Activated naive CD8-positive, alpha-beta T cell treated with anti-CD3 and anti-CD28 coated beads, Interleukin-2, amount 10 ng/mL, durations not matched to agents 7 days and 5 days (primary cell): Measurements from ENCODE around the gene NRXN3. TPM values are rescaled to one million over a fixed set of nuclear protein-coding genes. Genes with fewer than 3 reads are reported as not detected.

Source experiments
- ATAC-seq: fragments of 150-1000 bp; cut with Tn5 transposase; one replicate; pipeline ENCODE4 v1.10.0; 2021; ENCODE audit warnings: low read depth, moderate library complexity
- POLR2A ChIA-PET: fragments of 350-600 bp; sonication (Branson Sonifier 250); formaldehyde crosslinking; loops from one replicate; lab custom pipeline; 2021; ENCODE audit warnings: antibody characterized with exemption; lab: Charles Lee
- DNase-seq: peaks from one replicate; pipeline ENCODE4 v3.0.0; 2021
- H3K27ac Mint-ChIP-seq: one replicate; pipeline ENCODE4 v1.8.0; 2022; ENCODE audit warnings: mild to moderate bottlenecking, mixed read lengths
- H3K27me3 Mint-ChIP-seq: one replicate; pipeline ENCODE4 v1.8.0; 2022; ENCODE audit warnings: mild to moderate bottlenecking, moderate library complexity, mixed read lengths
- H3K36me3 Mint-ChIP-seq: one replicate; pipeline ENCODE4 v1.8.0; 2021; ENCODE audit warnings: mild to moderate bottlenecking, mixed read lengths
- H3K4me1 Mint-ChIP-seq: one replicate; pipeline ENCODE4 v1.8.0; 2021; ENCODE audit warnings: mixed read lengths
- H3K4me3 Mint-ChIP-seq: one replicate; pipeline ENCODE4 v1.8.0; 2022; ENCODE audit warnings: mild to moderate bottlenecking, moderate library complexity, mixed read lengths
- H3K9me3 Mint-ChIP-seq: one replicate; pipeline ENCODE4 v1.8.0; 2021; ENCODE audit warnings: mixed read lengths
- total RNA-seq, 2 experiments: library from RNA; stranded (reverse); gene quantifications; one replicate each; pipeline ENCODE4 v1.2.3, GENCODE V29; 2021

The NRXN3 gene
- total RNA-seq, 2 experiments from 2014 or later, result not detected

DNA sequence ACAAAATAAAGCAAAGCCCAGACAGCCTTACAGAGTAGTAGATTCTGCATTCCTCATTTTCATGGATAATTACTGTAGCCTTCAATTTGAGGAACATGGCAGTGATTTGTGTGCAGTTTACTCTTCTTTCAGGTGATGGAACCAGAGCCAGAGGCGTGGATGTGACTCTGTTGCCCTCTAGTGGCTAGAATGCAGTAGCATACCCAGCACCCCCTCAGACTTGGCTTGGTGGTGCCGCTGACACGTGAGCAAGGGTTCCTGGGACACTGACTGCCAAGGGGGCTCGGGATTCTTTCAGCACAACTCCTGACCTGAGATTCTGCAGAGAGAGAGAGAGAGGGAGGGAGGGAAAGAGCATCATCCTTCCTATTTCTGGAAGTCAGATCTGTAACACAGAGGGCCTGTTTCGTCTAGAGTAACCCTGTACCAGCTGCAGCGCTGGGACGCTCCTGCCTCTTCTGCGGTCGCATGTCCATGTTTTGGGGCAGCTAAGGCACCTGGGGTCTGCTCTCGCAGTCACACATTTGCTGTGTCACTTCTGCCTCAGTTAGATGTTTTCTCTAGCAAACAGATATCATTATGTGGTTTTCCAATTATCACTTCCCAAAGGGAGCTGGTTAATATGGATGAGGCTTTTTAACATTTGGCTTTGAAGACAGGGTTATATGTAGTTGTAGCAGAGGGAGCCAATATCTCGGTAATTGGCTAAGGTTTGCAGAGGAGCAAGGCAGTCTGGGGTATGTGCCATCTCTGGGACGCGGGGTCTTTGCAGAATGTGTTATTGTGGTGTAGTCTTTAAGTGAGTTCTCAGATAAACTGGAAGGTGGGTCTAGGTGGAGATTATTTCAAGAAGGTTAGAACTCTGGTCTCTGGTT lies 428.1 kb downstream of the NRXN3 start:
- H3K4me3 Mint-ChIP-seq, result no peak overlapping the region
- H3K36me3 Mint-ChIP-seq, result no peaks in the 10 kb centered on the region
- peak; percentile 39 for DNase-seq
- ATAC-seq, result peak; percentile 72
- H3K4me1 Mint-ChIP-seq, result no peaks in the 10 kb centered on the region
- no peaks in the 10 kb centered on the region for H3K9me3 Mint-ChIP-seq
- POLR2A ChIA-PET, result no interaction called here
- H3K27ac Mint-ChIP-seq, result no peak overlapping the region
- peaks cover 2% of the 10 kb centered on the region for H3K27me3 Mint-ChIP-seq

- DNase-seq (no peak), ATAC-seq (no peak)
- Mint-ChIP-seq H3K9me3 (no peaks in the 10 kb centered on the region), H3K27me3 (peaks cover 2% of the 10 kb centered on the region), H3K4me3 (no peak overlapping the region), H3K4me1 (peaks cover 3% of the 10 kb centered on the region), H3K36me3 (no peaks in the 10 kb centered on the region), H3K27ac (no peak overlapping the region)
- POLR2A ChIA-PET, result no interaction called here
Measured at GRCh38 chr14:78605025-78605762, 435.0 kb downstream of the NRXN3 start.

- Mint-ChIP-seq H3K36me3 (no peaks in the 10 kb centered on the region), H3K27me3 (peaks cover 4% of the 10 kb centered on the region), H3K4me3 (no peak overlapping the region), H3K4me1 (peaks cover 3% of the 10 kb centered on the region), H3K27ac (no peak overlapping the region), H3K9me3 (no peaks in the 10 kb centered on the region)
- ATAC-seq, result no peak
- POLR2A ChIA-PET, result no interaction called here
- DNase-seq, result no peak
Measured at GRCh38 chr14:78605897-78606500, 435.8 kb downstream of the NRXN3 start.

- no peaks in the 10 kb centered on the region for H3K36me3 Mint-ChIP-seq
- H3K27ac Mint-ChIP-seq, result no peak overlapping the region
- POLR2A ChIA-PET, result no interaction called here
- H3K4me3 Mint-ChIP-seq, result no peak overlapping the region
- H3K4me1 Mint-ChIP-seq, result peaks cover 3% of the 10 kb centered on the region
- ATAC-seq (no peak), DNase-seq (no peak)
- H3K27me3 Mint-ChIP-seq, result peaks cover 4% of the 10 kb centered on the region
- H3K9me3 Mint-ChIP-seq, result no peaks in the 10 kb centered on the region
Measured at GRCh38 chr14:78608998-78609787, 439.0 kb downstream of the NRXN3 start.

DNA sequence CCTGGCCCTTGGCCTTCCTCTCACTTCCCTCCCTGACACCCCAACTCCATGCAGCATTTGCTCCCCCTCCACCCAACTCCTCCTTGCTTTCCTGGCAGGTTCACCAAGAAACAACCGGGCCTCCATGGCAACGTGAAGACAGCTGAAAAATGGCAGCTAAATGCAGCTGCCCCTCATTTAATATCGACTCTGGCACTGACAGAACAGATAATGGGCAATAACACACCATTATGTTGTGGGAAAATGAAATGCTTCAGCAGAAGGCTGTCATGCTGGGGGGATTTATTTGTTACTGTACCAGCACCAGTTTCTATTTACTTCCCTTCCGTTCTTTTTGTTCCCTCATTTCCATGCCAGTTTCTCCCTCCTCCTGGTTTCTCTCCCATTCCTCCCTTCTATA lies 440.8 kb downstream of the NRXN3 start:
- Mint-ChIP-seq H3K4me3 (no peak overlapping the region), H3K4me1 (peaks cover 3% of the 10 kb centered on the region), H3K27ac (no peak overlapping the region), H3K36me3 (no peaks in the 10 kb centered on the region), H3K9me3 (no peaks in the 10 kb centered on the region), H3K27me3 (peaks cover 4% of the 10 kb centered on the region)
- POLR2A ChIA-PET, result no interaction called here
- DNase-seq (no peak), ATAC-seq (no peak)

GRCh38 chr14:78611796-78612571 lies 441.8 kb downstream of the NRXN3 start:
- ATAC-seq, result no peak

GRCh38 chr14:78612666-78613065 lies 442.5 kb downstream of the NRXN3 start:
- Mint-ChIP-seq H3K9me3 (no peaks in the 10 kb centered on the region), H3K4me3 (no peak overlapping the region), H3K27ac (no peak overlapping the region), H3K27me3 (peaks cover 4% of the 10 kb centered on the region), H3K36me3 (no peaks in the 10 kb centered on the region), H3K4me1 (no peaks in the 10 kb centered on the region)
- DNase-seq (no peak), ATAC-seq (no peak)
- POLR2A ChIA-PET, result no interaction called here

More at GRCh38 chr14:78611796-78612571, 441.8 kb downstream of the NRXN3 start:
- Mint-ChIP-seq H3K4me1 (no peaks in the 10 kb centered on the region), H3K36me3 (no peaks in the 10 kb centered on the region), H3K27me3 (peaks cover 4% of the 10 kb centered on the region), H3K9me3 (no peaks in the 10 kb centered on the region), H3K27ac (no peak overlapping the region), H3K4me3 (no peak overlapping the region)
- DNase-seq, result no peak
- POLR2A ChIA-PET, result no interaction called here

GRCh38 chr14:78614593-78614992 lies 444.4 kb downstream of the NRXN3 start:
- no peaks in the 10 kb centered on the region for H3K4me1 Mint-ChIP-seq
- H3K36me3 Mint-ChIP-seq, result no peaks in the 10 kb centered on the region
- DNase-seq (no peak), ATAC-seq (no peak)
- H3K27me3 Mint-ChIP-seq, result peaks cover 4% of the 10 kb centered on the region
- H3K27ac Mint-ChIP-seq, result no peak overlapping the region
- POLR2A ChIA-PET, result no interaction called here
- no peak overlapping the region for H3K4me3 Mint-ChIP-seq
- no peaks in the 10 kb centered on the region for H3K9me3 Mint-ChIP-seq

DNA sequence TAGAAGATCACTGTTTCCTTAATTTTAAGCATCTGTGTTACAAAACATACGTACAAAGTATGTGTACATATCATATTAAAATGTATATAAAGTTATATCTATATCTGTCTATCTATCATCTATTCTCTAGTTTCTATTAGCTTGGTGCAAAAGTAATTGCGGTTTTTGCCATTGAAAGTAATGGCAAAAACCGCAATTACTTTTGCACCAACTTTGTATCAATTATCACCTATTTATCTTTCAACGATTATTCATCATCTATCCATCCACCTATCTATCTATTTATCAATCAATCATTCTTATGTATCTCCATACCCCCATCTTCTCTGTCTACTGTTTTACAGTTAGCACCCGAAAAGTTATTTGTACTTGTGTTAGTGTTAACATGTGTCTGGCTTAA lies 447.6 kb downstream of the NRXN3 start:
- no peaks in the 10 kb centered on the region for H3K9me3 Mint-ChIP-seq
- H3K27me3 Mint-ChIP-seq, result no peaks in the 10 kb centered on the region
- no peaks in the 10 kb centered on the region for H3K4me1 Mint-ChIP-seq
- ATAC-seq (no peak), DNase-seq (no peak)
- H3K27ac Mint-ChIP-seq, result no peak overlapping the region
- H3K36me3 Mint-ChIP-seq, result no peaks in the 10 kb centered on the region
- H3K4me3 Mint-ChIP-seq, result no peak overlapping the region
- POLR2A ChIA-PET, result no interaction called here

GRCh38 chr14:78618368-78618767 lies 448.2 kb downstream of the NRXN3 start:
- H3K36me3 Mint-ChIP-seq, result no peaks in the 10 kb centered on the region
- no peaks in the 10 kb centered on the region for H3K27me3 Mint-ChIP-seq
- no peaks in the 10 kb centered on the region for H3K9me3 Mint-ChIP-seq
- no peak overlapping the region for H3K27ac Mint-ChIP-seq
- POLR2A ChIA-PET, result no interaction called here
- H3K4me1 Mint-ChIP-seq, result no peaks in the 10 kb centered on the region
- DNase-seq (no peak), ATAC-seq (no peak)
- H3K4me3 Mint-ChIP-seq, result no peak overlapping the region

GRCh38 chr14:78627114-78627513 lies 456.9 kb downstream of the NRXN3 start:
- no peak for ATAC-seq
- H3K27ac Mint-ChIP-seq, result no peak overlapping the region
- H3K9me3 Mint-ChIP-seq, result peaks cover 1% of the 10 kb centered on the region
- no peaks in the 10 kb centered on the region for H3K36me3 Mint-ChIP-seq
- no peak overlapping the region for H3K4me3 Mint-ChIP-seq
- H3K27me3 Mint-ChIP-seq, result peaks cover 2% of the 10 kb centered on the region
- POLR2A ChIA-PET, result no interaction called here
- no peaks in the 10 kb centered on the region for H3K4me1 Mint-ChIP-seq
- no peak for DNase-seq

- DNase-seq, result no peak
- Mint-ChIP-seq H3K27me3 (peaks cover 2% of the 10 kb centered on the region), H3K4me1 (no peaks in the 10 kb centered on the region), H3K9me3 (peaks cover 1% of the 10 kb centered on the region), H3K27ac (no peak overlapping the region), H3K4me3 (no peak overlapping the region), H3K36me3 (no peaks in the 10 kb centered on the region)
- POLR2A ChIA-PET, result no interaction called here
- ATAC-seq, result no peak
Measured at GRCh38 chr14:78631551-78631950, 461.4 kb downstream of the NRXN3 start.
